Subcutaneous adipose tissue (tissue), 4 donors: Measurements from ENCODE around the gene STK32B. TPM values are rescaled to one million over a fixed set of nuclear protein-coding genes. Genes with fewer than 3 reads are reported as not detected.

Experiments
- total RNA-seq, 4 donors: library from RNA; depleted of rRNA; stranded (reverse); fragments of >200 nt; gene quantifications; one replicate each; pipeline ENCODE4 v1.1.0, GENCODE V29; 2016
- TF ChIP-seq, protein P1 (sequence below): fragments of 450-650 bp; IDR thresholded peaks from one replicate; pipeline ENCODE4 v1.5.1; 2016; ENCODE audit warnings: low read depth, mild to moderate bottlenecking, control low read depth, antibody characterized with exemption, moderate library complexity

Gene STK32B
- total RNA-seq, 4 donors from 2014 or later: 1.3 to 3.2 (median 2.3) TPM

DNA sequence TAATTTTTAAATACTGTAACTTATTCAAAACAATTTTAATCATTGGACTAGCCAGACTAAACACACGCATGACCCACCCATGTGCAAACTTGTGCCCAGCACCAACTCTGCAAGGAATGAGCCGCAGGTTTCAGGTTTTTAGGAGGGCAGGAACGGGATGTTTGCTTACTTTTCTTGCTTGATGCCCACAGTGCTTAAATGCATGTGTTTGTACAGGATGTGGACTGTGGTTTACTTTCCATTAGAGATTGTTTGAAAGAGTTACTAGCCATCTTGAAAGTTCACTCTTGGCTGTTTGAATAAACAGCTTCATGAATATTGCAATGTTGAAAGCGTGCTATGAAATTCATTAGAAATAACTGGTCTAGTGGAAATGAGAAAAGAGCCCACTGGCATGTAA lies 83.3 kb downstream of the STK32B start:
- TF ChIP-seq, protein P1, sequence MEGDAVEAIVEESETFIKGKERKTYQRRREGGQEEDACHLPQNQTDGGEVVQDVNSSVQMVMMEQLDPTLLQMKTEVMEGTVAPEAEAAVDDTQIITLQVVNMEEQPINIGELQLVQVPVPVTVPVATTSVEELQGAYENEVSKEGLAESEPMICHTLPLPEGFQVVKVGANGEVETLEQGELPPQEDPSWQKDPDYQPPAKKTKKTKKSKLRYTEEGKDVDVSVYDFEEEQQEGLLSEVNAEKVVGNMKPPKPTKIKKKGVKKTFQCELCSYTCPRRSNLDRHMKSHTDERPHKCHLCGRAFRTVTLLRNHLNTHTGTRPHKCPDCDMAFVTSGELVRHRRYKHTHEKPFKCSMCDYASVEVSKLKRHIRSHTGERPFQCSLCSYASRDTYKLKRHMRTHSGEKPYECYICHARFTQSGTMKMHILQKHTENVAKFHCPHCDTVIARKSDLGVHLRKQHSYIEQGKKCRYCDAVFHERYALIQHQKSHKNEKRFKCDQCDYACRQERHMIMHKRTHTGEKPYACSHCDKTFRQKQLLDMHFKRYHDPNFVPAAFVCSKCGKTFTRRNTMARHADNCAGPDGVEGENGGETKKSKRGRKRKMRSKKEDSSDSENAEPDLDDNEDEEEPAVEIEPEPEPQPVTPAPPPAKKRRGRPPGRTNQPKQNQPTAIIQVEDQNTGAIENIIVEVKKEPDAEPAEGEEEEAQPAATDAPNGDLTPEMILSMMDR: no peak

DNA sequence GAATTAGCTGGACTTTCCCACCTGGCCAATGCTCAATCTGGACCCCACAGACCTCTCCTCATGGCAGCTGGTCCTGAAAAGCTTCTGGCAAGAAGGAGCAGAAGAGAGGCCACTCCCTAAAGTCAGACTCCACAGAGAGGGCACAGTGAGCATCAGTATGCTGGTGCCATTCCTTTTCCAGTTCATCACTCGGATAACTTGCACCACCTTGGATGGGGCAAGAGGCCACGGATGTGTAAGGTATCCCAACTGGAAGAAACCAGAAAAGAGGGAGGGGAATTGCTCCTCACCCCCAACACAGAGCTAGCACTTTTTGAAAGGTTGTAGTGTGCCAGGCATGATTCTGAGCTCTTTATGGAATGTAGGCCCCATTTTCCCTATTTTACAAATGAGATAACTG lies 85.9 kb downstream of the STK32B start:
- TF ChIP-seq, protein P1: no peak

DNA sequence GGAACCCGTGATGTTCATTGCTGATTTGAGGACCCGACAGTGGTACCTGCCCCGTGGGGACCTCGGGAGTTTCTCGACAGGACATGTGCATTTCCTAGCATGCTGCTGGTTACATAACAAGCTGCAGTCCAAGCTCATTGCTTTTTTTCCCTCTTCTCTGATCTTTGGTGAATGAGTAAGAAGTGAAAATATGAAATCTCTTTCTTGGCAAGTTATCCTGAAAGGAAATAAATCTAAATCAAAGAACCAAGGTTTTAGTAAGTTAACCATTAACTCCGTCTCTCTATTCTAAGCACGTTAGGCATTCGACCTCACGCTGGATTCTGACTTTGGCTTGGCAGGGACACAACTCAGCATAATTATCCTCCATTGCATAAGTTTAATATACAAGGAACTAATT lies 86.6 kb downstream of the STK32B start:
- TF ChIP-seq, protein P1: no peak

DNA sequence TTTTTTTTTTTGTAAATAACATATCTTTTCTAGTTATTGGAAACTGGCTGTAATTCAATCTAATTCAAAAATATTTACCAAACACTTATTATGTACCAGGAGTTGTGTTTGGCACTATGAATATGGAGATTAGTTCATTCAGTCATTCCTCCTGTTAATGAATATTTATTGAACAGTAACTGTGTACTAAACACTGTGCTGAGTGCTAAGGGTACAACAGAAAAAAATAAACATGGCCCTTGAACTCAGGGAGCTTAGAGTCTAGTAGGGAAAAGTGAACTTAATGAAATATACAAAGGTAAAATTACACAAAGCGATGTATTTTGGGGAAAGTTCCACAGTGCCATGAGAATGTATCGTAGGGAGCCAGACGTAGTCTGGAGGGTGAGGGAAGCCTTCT lies 87.1 kb downstream of the STK32B start:
- TF ChIP-seq, protein P1: no peak

DNA sequence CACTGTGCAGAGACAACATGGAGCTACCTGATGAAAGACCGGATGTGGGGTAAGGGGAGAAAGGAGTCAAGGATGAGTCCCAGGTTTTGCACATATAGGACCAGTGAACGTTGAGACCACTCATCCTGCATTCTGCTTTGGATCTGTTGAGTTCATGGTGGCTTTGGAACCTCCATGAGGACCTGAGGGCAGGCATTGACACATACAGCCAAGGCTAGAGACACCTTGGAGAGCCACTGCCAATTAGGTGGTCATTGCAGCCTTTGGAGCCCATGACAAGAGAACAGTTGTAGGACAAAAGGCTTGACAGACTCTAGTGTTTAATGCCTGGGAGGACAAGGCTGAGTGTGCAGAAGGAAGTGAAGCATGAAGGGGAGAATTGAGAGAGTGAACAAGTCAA lies 87.9 kb downstream of the STK32B start:
- TF ChIP-seq, protein P1: no peak

DNA sequence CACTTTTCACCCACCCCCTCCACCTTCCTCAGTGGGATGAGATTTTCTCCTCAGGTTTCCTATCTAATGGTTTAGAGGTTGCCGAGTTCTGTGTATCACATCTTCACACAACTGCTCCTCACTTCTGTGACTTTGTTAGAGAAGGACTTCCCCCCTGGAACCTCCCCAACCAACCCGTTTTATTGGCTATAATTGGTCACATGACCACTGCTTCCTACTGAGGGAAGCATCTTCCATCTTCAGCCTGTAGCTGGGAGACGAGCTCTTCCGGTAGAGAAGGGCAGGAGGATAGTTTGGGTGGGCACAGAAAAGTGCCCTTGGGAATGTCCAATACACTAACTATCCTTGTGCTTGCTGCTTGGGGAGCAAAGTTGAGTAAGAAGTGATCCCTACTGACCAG lies 90.5 kb downstream of the STK32B start:
- TF ChIP-seq, protein P1: no peak

DNA sequence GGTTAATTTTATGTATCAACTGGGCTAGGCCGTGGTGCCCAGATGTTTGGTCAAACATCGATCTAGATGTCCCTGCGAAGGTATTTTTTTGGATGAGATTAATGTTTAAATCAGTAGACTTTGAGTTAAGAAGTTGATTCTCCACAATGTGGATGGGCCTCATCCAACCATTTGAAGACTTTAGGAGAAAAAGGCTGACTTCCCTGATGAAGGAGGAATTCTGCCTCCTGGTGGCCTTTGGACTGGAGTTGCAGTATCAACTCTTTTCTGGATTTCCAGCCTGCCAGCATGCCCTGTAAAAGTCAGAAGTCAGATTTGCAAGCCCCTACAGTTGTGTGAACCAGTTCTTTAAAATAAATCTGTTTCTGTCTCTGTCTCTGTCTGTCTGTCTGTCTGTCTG lies 91.4 kb downstream of the STK32B start:
- TF ChIP-seq, protein P1: no peak
